ENCODE results near the gene TNRC6C. TPM values are rescaled to one million over a fixed set of nuclear protein-coding genes. Genes with fewer than 3 reads are reported as not detected.

TNRC6C gene
- total and polyA plus RNA-seq, 7 donors, result 0.92 to 22.1 (median 6.3) TPM

- H3K27ac ChIP-seq, result no peak overlapping the region
- H3K9me3 ChIP-seq, result no peaks in the 10 kb centered on the region
- intact Hi-C loops (cut with DNase I), result no loop called here
- TF ChIP-seq EP300 (IDR thresholded peaks at IDR 0.05) (no peak), CTCF (IDR thresholded peaks at IDR 0.05) (no peak), POLR2A (IDR thresholded peaks at IDR 0.05) (no peak), POLR2AphosphoS5 (IDR thresholded peaks at IDR 0.05) (no peak)
- peaks cover 0 to 30% (median 27%) of the 10 kb centered on the region in 4 donors for H3K4me1 ChIP-seq
- H3K4me3 ChIP-seq, result no peak overlapping the region
- 77 to 84% methylated on average over 3 of the region's 3 CpGs for WGBS, 2 donors
- H3K36me3 ChIP-seq, result peaks cover 6 to 11% (median 7%) of the 10 kb centered on the region in 4 donors
- no peaks in the 10 kb centered on the region for H3K27me3 ChIP-seq
- no peak for DNase-seq
These were observed 85.9 kb downstream of the TNRC6C start for GRCh38 chr17:78044280-78044835.

DNA sequence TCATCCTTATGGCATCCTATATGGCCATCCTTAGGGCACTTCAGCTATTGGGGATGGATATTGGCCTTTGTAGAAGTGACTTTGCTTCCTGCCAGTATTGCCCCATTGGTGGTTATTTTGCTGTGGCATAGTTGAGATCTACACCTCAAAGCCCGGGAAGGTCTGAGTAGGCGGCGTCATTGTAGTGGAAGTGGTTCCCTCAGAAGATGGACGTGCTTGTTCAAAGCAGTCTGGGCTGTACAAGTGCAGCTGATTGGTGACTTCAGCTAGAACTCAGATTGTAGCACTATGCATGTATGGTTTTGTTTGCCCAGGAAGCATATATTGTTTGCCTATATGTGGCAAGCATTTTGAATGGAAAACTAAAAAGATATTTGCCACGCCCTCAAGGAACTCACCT, 86.8 kb downstream of the TNRC6C start:
- Histone ChIP-seq H3K4me3 (no peak overlapping the region), H3K9me3 (no peaks in the 10 kb centered on the region), H3K27me3 (no peaks in the 10 kb centered on the region), H3K4me1 (peaks cover 0 to 21% (median 18%) of the 10 kb centered on the region in 4 donors), H3K36me3 (peaks cover 8 to 21% (median 14%) of the 10 kb centered on the region in 4 donors), H3K27ac (no peak overlapping the region)
- TF ChIP-seq POLR2A (IDR thresholded peaks at IDR 0.05), result no peak
- no peak for TF ChIP-seq POLR2AphosphoS5 (IDR thresholded peaks at IDR 0.05)
- no peak for DNase-seq
- WGBS, 2 donors, result 87 to 97% methylated on average over 5 of the region's 5 CpGs
- intact Hi-C loops (cut with DNase I), result no loop called here

DNA sequence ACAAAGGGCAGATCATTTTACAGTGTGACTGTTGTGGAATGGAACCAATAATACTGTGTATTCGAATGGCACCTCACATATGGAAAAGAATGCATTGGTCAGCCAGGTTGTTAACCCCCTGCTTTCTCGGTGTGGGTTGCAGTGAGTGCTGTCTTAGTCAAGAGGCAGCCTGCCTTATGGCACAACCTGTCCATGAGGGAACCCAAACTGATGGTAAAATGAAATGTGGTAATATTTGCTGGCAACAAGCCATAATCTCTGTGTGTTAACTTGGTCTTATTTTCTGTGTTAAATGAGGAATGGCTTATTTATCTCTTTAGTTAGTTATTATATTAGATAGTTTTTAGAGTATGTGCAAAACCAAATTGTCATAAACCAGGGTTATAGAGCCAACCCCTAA, 88.4 kb downstream of the TNRC6C start:
- WGBS, 2 donors, result 89% methylated on average over 2 of the region's 2 CpGs
- no peaks in the 10 kb centered on the region for H3K9me3 ChIP-seq
- H3K36me3 ChIP-seq, result peaks cover 8 to 36% (median 23%) of the 10 kb centered on the region in 4 donors
- H3K27me3 ChIP-seq, result no peaks in the 10 kb centered on the region
- H3K4me1 ChIP-seq, result peaks cover 0 to 6% (median 5%) of the 10 kb centered on the region in 4 donors
- no peak for DNase-seq
- no peak for TF ChIP-seq CTCF (IDR thresholded peaks at IDR 0.05)
- TF ChIP-seq POLR2AphosphoS5 (IDR thresholded peaks at IDR 0.05), result no peak
- TF ChIP-seq POLR2A (IDR thresholded peaks at IDR 0.05), result no peak
- no peak for TF ChIP-seq EP300 (IDR thresholded peaks at IDR 0.05)
- H3K27ac ChIP-seq, result no peak overlapping the region
- intact Hi-C loops (cut with DNase I), result no loop called here
- H3K4me3 ChIP-seq, result no peak overlapping the region

DNA sequence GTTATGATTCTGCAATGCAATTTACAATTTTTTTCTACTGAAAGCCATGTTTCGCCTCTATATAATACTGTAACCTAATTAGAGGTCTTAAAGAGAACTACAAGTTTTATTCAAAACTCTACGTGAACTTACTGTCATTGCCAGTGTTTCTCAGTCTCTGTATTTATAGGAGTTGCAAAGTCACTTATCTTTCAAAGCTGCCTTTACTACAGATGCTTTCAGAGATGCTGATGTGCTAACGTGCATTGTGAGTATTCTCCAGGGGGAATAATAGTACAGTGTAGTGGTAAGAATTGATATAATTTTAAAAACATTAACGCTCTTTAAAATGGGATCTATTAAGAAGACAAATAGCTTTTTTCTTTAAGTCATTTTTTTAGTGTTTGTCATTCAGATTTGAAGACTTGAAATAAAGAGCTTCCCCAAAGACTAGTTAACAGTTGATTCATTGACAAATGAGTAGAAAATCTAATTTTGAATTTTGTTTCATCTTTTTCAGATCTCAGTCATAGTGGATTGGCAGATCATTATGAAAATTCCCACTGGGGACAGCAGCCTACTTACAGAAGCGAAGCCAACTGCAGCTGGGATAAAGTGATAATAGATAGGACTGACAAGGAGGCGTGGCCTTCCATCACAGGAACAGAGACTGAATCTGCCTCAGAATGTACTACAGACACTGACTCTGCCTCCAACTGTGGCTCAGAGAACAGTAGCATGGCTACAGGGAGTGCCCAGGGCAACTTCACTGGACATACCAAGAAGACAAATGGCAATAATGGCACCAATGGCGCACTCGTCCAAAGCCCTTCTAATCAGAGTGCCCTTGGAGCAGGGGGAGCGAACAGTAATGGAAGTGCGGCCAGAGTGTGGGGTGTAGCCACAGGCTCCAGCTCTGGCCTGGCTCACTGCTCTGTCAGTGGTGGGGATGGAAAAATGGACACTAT, 90.1 kb downstream of the TNRC6C start:
- Histone ChIP-seq H3K4me1 (no peaks in the 10 kb centered on the region), H3K27ac (no peak overlapping the region), H3K27me3 (no peaks in the 10 kb centered on the region), H3K9me3 (no peaks in the 10 kb centered on the region), H3K4me3 (no peak overlapping the region), H3K36me3 (peaks cover 8 to 48% (median 24%) of the 10 kb centered on the region in 4 donors)
- WGBS, 2 donors, result 96% methylated on average over 10 of the region's 10 CpGs
- no peak for DNase-seq
- intact Hi-C loops (cut with DNase I), result no loop called here
- no peak for TF ChIP-seq CTCF (IDR thresholded peaks at IDR 0.05)
- no peak for TF ChIP-seq POLR2AphosphoS5 (IDR thresholded peaks at IDR 0.05)
- TF ChIP-seq EP300 (IDR thresholded peaks at IDR 0.05), result no peak
- no peak for TF ChIP-seq POLR2A (IDR thresholded peaks at IDR 0.05)

- intact Hi-C loops (cut with DNase I), result no loop called here
- peaks cover 8 to 57% (median 30%) of the 10 kb centered on the region in 4 donors for H3K36me3 ChIP-seq
- no peak for TF ChIP-seq POLR2A (IDR thresholded peaks at IDR 0.05)
- no peak for TF ChIP-seq CTCF (IDR thresholded peaks at IDR 0.05)
- TF ChIP-seq EP300 (IDR thresholded peaks at IDR 0.05), result no peak
- TF ChIP-seq POLR2AphosphoS5 (IDR thresholded peaks at IDR 0.05), result no peak
- H3K9me3 ChIP-seq, result no peaks in the 10 kb centered on the region
- WGBS, 2 donors, result 90 to 95% methylated on average over 2 of the region's 2 CpGs
- no peaks in the 10 kb centered on the region for H3K27me3 ChIP-seq
- DNase-seq, result no peak
- H3K4me1 ChIP-seq, result no peaks in the 10 kb centered on the region
- H3K4me3 ChIP-seq, result no peak overlapping the region
- H3K27ac ChIP-seq, result no peak overlapping the region
These were observed 91.1 kb downstream of the TNRC6C start for GRCh38 chr17:78049609-78050008.

Measured in sigmoid colon (tissue), 7 donors.